Skeletal muscle cell (primary cell): ENCODE data around the gene TMEM37.

Experiments used
- DNase-seq: peaks from one replicate; pipeline ENCODE4 v3.0.0-alpha.2; 2010; ENCODE audit warnings: low read depth
- H3K4me3 ChIP-seq: 2 replicates; pipeline ENCODE4 v1.5.1; 2011; ENCODE audit warnings: low read depth, mild to moderate bottlenecking, control low read depth, low read length, moderate library complexity

TMEM37 gene

DNA sequence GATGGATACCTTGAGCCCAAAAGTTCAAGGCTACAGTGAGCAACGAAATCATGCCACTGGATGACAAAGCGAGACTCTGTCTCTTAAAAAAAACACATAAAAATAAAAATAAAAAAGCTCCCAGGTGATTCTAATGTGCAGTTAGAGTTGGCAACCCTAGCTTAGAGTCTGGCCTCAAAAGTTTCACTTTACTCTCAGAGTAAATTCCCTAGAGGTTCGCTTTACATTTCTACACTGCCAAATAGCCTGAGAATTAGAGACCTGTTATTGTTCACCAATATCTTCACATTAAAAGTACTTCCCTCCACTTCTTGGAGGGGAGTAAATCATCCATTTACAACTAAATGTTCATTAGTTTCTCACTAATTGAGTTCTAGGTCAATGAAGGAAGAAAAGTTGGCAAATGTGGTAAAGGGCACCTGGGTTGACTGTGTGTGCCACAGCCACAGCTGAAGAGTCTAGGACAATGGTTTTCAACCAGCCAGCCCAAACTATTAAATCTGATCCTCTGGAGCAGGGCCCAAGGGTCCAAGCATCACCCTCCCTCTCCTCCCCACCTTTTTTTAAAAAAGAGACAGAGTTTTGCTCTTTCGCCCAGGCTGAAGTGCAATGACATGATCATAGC, 15.2 kb upstream of the TMEM37 start:
- no peak for DNase-seq
- H3K4me3 ChIP-seq: no peak overlapping the region

DNA sequence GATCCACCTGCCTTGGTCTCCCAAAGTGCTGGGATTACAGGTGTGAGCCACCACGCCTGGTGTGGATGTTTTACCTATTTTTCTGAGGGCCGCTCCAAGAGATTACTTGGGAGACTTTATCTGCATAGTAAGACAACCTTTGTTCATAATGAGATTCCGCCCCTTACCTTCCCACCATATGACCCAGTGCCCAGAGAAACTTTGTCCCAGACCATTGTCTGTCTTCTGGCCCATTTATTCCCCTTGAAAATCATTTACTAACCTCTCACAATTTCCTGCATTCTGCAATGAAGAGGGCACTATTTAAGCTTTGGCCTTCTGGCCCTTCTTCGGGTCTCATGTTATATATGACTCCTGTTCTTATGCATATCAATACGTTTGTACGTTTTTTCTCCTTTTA, 13.7 kb upstream of the TMEM37 start:
- no peak overlapping the region for H3K4me3 ChIP-seq

DNA sequence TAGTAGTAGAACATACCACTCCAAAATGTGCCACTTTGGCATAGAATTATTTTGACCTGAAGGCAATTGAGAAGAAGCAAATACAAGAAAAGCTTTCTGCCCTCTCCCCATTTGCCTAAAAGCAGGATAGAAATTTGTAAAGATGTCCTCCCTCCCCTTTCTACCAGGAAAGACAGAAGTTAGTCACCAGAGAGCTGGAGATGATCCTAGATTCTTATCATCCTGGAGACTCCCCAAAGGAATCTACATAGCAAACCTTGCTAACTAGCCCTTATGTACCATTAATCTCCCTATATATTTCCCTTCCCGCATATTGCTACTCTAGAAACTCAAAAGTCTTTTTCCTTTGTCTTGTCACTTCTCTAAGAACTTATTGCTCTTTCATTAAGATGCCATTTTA, 12.6 kb upstream of the TMEM37 start:
- no peak for DNase-seq
- H3K4me3 ChIP-seq: no peak overlapping the region

More for the DNA sequence above, 13.7 kb upstream of the TMEM37 start:
- no peak for DNase-seq

DNA sequence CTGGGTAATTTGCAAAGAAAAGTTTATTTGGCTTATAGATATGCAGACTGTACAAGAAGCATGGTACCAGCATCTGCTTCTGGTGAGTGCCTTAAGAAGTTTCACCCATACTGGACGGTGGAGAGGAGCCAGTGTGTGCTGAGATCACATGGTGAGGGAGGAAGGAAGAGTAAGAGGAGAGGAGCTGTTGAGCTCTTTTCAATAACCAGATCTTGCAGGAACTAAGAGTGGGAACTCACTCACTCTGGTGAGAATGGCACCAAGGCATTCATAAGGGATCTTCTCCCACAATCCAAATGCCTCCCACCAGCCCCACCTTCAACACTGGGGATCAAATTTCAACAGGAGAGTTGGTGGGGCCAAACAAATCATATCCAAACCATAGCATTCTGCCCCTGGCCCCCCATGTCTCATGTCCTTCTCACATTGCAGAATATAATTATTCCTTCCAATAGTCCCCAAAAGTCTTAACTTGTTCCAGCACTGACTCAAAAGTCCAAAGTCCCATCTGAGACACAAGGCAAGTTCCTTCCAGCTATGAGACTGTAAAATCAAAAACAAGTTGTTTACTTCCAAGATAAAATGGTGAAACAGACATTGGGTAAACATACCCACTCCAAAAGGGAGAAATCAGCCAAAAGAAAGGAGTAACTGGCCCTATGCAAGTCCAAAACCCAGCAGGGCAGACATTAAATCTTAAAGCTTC, 11.7 kb upstream of the TMEM37 start:
- no peak overlapping the region for H3K4me3 ChIP-seq
- no peak for DNase-seq

DNA sequence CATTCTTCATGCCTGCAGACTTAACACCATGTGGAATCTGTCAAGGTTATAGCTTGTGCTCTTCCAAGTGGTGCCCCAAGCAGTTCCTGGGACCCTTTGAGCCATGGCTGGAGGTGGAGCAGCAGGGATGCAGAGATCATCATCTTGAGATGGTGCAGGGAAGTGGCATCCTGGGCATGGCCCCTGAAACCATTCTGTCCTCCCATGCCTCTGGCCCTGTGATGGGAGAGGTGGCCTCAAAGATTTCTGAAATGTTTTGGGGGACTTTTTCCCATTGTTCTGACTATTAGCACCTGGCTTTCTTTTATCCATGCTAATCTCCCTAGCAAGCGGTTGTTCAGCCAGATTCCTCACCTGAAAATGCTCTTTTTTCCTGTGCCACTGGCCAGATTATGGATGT, 10.3 kb upstream of the TMEM37 start:
- H3K4me3 ChIP-seq: no peak overlapping the region
- DNase-seq: no peak

DNA sequence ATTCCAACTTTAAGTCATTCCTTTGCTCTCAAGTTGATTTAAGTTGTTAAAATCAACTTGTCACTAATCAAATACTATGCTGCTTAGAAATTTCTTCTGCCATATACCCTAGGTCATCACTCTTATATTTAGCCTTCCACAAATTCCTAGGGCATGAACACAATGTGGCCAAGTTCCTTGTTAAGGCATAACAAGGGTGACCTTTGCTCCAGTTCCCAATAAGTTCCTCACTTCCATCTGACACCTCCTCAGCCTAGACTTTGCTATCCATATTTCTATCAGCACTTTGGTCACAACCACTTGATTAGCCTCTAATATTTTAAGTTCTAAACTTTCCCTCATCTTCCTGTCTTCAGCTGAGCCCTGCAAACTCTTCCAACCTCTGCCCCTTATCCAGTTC, 9.9 kb upstream of the TMEM37 start:
- DNase-seq: no peak
- no peak overlapping the region for H3K4me3 ChIP-seq

DNA sequence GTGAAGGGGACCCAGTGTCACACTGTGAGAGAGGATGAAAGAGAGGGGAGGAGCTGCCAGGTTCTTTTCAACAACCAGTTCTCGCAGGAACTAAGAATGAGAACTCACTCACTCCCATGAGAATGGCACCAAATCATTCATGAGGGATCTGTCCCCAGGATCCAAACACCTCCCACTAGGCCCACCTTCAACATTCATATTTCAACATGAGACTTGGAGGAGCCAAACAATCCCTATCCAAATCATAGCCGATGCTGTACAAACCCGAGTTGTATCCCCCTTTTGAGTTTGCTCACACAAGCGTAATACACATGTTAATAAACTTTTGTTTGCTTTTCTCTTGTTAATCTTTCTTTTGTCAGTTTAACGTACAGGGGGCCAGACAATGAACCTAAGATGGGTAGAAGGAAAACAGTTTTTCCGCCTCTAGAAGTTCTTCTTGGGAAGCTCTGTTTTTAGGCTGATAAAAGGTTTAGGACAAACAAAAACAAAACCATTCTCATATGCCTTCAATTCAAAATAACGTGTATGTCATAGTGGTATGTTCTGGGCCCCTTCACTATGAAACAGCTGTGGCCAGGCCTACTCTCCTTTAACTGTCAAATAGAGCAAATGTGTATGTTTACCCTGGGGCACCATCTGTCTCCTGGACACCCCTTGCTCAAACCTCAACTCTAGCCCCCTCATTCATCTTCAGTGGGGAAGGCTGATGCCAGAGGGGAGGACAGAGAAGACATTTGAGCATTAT, 9.1 kb upstream of the TMEM37 start:
- no peak for DNase-seq
- H3K4me3 ChIP-seq: no peak overlapping the region

DNA sequence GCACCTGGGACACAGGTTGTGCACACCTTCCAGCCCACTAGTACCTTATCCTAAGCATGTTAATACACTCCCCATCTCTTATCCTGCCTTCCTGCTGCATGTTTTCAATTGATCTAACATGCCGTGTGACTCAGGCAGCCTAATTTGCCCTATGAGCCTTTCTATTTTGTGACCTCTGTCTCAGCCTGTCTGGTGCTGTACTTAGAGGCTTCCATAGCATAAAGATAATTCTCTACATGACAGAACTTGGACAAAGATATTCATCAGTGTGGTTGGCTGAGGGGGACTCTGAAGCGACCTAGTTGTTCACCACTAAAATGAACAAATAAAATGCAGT, 8.6 kb upstream of the TMEM37 start:
- no peak overlapping the region for H3K4me3 ChIP-seq
- no peak for DNase-seq

DNA sequence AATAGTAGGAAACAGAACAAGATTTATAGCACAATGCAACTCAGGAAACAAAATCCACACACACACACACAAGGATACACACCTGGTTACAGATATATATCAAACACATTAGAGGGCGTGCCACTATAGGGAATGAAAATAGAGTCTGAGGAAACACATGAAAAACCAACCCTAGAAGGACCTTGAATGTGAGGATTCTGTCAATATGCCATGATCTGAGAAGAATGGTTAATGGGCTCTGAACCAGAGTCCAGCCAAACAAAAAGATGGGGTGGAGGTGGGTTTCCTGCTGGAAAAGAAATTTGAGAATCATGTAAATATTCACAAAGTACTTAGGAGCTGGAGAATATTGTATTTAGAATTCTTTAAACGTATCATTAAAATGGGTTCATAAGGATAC, 7.8 kb upstream of the TMEM37 start:
- H3K4me3 ChIP-seq: no peak overlapping the region
- DNase-seq: no peak

DNA sequence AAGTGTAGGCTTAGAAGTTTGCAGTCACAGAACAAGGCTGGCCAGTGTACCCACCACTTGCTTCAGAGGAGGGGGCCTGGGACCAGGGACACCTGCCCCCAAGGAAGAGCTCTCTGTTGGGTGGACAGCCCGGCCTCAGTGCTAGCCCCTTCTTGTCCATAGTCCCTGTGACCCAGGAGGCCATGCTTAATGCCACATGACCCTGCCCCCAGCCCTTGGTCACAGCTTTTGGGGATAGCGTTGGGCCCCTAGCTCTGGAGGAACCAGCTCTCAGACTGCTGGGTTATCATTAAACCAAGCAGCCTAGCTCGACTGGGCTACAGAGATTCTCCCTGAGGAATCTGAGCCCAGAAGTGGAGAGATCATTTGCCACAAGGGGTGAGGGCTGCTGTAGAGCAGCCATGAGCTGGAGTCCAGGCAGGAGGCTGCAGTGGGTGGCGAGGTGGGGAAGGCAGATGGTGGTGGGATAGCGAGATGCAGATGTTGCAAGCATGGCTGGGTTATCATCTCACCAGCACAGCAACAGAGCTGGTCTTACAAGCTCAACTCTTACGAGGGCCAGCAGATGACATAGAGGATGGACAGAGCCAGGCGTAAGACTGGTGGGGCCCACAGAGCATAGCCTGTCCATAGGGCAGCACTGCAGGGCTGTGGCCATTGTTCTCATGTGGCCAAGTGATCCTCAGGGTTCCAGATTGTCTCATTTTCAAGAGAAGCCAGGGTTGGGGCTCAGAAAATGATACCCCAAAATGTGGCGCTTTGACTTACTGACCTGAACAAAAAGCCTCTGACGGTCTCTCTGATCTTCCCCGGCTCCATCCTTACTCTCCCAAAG, 7.2 kb upstream of the TMEM37 start:
- no peak for DNase-seq
- H3K4me3 ChIP-seq: no peak overlapping the region

DNA sequence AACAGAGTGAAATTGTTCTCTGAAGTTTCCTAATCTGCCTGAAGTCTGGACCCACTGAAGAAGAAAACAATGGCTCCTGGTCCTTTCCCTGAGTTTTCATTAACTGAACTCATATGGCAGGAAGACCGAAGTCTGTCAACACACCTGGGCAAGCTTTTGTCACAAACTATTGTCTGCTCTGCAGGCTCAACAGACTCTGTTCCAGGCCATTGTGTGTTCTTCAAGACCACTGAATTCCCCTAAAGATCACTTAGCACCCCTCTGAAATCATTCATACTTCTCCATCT, 6.6 kb upstream of the TMEM37 start:
- DNase-seq: no peak
- no peak overlapping the region for H3K4me3 ChIP-seq

DNA sequence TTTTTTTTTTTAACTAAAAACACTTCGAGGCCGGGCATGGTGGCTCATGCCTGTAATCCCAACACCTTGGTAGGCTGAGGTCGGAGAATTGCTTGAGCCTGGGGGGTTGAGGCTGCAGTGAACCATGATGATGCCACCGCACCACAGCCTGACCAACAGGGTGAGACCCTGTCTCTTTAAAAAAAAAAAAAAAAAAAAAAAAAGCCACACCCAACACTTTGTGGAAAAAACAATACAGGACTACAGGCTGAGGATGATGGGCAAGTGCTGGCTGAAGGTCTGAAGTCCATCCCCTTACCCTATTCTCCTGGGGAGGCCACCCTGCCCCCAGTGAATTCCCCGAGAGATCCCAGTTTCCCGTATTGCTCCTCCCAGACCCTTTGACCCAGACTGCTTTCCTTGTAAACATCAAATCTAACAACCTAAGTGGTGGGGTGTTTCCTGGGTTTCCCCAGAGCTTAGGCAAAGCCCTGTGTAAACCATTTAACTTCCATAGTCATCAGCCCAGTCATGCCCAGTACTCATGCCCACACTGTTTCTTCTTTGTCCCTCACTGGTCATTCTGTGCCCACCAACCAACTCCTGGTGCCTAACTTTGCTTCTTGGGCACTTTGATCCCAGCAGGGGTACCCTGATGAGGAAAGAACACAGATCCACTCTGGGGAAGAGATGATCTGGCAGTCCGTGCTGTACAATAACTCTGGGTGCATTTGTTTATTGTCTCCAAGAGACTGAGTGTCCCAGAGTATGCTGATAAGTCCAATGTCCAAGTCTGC, 5.8 kb upstream of the TMEM37 start:
- no peak overlapping the region for H3K4me3 ChIP-seq
- DNase-seq: no peak

DNA sequence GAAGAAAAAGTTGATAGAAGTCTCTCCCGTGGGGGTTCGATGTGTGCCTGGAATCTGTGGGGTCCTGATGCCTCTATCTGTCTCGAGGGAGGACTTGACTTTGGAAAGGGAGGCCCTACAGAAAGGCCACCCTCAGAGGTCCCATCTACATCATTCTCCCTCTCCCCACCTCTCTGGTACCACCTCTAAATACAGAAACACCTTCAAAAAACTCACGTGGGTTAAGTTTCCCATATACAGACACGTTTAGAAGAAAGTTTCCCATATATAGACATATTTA, 5.3 kb upstream of the TMEM37 start:
- no peak for DNase-seq
- no peak overlapping the region for H3K4me3 ChIP-seq

DNA sequence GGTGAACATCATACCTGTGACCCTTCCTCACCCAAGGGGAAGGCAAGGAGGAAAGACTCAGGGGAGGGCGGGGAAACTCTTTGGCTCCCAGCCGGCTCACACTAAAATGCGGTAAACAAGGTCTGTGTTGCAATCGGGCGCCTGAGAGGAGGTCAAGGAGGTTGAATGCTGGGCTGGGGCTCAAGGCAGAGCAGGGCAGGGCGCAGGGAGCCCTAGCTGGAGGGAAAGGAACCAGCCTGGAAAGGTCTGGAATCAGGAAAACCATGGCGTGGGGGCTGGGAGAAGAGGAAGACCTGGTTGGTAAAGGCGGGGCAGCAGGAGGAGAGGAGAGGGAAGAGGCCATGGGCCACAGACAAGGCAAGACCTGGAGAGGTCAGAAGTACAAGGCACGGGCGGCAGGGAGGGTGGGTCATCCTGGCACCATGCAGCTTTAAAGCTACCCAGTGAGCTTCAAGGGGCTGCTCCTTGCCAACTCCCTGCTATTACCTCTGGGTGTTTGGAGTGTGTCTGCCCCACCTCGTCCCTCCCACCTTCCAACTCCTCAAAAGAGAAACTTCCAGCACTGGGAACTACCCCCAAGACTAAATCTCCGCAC, 4.8 kb upstream of the TMEM37 start:
- H3K4me3 ChIP-seq: no peak overlapping the region
- DNase-seq: no peak

DNA sequence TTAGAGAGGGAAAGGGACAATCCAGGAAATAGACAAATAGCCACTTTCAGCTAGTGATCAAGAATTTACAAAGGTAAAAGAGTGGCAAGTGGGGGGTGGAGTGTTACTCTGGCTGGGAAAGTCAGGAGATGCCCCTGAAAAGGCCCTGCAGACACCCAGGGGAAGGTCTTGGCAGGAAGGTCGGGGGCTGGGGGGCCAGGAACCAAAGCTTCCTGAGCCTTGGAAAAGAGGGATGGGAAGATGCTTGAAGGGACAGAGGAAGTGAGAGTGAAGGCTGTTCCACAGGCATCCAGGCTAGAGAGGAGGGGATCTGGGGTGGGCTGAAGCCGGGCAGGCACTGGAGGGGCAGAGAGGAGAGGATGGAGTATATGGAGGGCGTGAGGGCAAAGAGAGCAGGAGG, 3.9 kb upstream of the TMEM37 start:
- DNase-seq: no peak
- H3K4me3 ChIP-seq: no peak overlapping the region

DNA sequence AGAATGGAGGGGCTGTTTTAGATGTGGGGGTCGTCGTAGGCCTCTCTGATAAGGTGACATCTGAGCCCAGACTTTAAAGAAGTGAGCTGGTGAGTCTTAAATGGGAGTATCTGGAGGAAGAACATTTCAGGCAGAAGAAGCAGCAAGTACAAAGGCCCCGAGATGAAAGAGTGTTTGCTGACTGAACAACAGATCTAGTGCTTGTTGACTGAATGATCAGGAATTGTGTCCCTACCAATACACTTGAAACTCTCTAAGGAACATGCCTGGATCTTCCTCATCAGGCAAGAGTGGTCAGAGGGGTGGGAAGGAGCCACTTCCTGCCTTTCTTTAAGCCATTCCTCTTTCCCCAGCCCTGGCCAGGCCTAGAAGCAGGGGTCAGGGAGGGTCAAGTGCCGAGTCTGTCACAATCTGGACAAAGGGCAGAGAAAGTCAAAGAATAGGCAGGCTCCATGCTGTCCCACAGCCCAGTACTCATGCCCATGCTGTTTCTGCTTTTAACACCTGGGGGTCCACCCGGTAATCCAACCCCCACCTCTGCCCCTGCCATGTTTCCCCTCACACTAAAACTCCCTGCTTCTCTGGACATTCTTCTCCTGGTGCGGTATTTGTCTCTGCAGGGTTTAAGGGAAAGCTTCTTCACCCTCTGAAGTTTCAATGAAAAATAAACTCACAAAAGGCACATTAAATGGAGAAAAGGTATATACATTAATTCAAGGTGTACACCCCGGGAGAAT, 3.0 kb upstream of the TMEM37 start:
- no peak overlapping the region for H3K4me3 ChIP-seq
- no peak for DNase-seq

DNA sequence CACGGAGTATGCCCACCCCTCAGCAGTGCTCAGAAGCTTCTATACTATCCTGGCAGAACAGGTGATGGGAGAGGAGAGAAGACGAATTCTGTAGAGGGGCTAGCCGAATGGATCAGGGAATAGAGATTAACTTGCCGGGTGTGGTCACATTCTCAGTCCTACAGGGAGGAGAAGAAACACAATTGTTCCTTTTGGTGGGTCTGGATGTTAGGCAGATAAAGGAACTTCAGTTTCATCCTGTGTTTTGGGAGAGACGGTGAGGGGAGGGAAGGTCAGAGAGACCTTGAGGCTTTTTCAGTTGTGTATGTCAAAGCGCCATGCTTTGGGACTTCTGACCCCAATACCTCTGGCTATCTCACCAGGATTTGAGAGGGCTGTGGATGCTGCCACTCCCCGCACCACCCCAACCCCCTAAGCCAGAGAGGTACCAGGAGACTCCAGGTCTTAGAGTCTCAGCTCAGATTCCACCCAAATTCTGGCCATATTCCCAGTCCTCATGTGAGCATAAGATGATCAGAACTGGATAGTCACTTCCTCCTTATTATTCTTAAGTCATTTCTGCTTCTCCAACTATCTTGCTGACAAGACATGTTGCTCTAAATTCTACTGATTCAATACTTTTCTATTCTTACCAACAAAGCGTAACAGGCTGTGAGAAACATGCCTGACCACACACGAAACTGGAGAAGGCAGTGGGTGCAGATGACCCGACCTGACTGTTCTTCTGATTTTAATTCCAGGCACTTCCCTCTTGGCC, 2.3 kb upstream of the TMEM37 start:
- H3K4me3 ChIP-seq: no peak overlapping the region
- no peak for DNase-seq

DNA sequence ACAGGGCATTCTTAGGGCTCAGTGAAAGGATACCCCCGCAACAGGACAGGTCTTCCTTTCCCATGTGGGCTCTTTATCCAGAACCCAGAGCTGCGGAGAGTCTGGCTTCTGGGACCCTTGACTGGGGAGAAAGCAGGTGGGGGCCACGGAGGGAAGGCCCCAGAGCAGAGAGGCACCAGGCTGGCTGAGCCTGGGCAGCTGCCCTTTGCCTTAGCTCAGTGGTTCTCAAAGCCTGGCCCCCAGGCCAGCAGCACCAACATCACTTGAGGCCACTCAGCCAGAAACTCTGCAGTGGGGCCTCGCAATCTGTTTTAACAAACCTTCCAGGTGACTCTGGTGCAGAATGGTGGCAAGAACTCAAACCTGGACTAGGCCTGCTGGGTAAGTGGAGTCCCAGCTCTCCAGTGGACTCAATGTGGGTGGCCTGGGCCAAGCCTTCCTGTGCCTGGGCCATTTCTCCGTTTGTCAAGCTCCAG, 1.6 kb upstream of the TMEM37 start:
- H3K4me3 ChIP-seq: no peak overlapping the region
- no peak for DNase-seq
